Psoas muscle (tissue), 8 donors: ENCODE data around the gene ATP8A2. TPM values are rescaled to one million over a fixed set of nuclear protein-coding genes. Genes with fewer than 3 reads are reported as not detected.
A peak's percentile ranks its signal among the peaks of the same experiment; 100 is the strongest.
"Not testable (repeated sequence)": the region's sequence is repeated elsewhere in the genome, so short reads cannot be mapped to it uniquely, and the experiment has no call there.

Source experiments
- ATAC-seq, 4 donors: fragments of 200-7000 bp; cut with Tn5 transposase; one replicate each; pipeline ENCODE4 v1.9.1; 2020; ENCODE audit warnings: moderate library complexity in 3 of 4, mild to moderate bottlenecking in 2 of 4
- DNase-seq, 2 donors: peaks; one replicate each; pipeline ENCODE4 v3.0.0-alpha.2; 2020
- H3K27ac ChIP-seq: fragments of 200-600 bp; one replicate; pipeline ENCODE4 v1.8.0; 2022
- H3K27me3 ChIP-seq, 3 donors: fragments of 200-600 bp in 1 of 3; one replicate each; pipeline versions ENCODE4 v1.6.1 to v1.8.0; 2013 to 2022; ENCODE audit warnings: low read length in 2 of 3, mild to moderate bottlenecking in 2 of 3, moderate library complexity in 1 of 3; ENCODE audit not compliant: insufficient read depth in 3 of 3
- H3K36me3 ChIP-seq, 2 donors: fragments of 200-600 bp in 1 of 2; one replicate each; pipeline versions ENCODE4 v1.6.1 to v1.8.0; 2013 to 2022; ENCODE audit warnings: low read depth in 1 of 2, mild to moderate bottlenecking in 1 of 2, moderate library complexity in 1 of 2; ENCODE audit not compliant: insufficient read depth in 1 of 2
- H3K4me1 ChIP-seq: fragments of 200-600 bp; one replicate; pipeline ENCODE4 v1.8.0; 2022
- H3K4me3 ChIP-seq: fragments of 200-600 bp; one replicate; pipeline ENCODE4 v1.8.0; 2022; ENCODE audit warnings: mild to moderate bottlenecking
- H3K9me3 ChIP-seq: fragments of 200-600 bp; one replicate; pipeline ENCODE4 v1.8.0; 2022
- CTCF ChIP-seq: fragments of 200-600 bp; IDR thresholded peaks from one replicate; pipeline ENCODE4 v1.8.0; 2022; ENCODE audit warnings: antibody characterized with exemption
- WGBS, 3 donors: extraction: QIAGEN DNeasy Blood & Tissue Kit; methylation state at CpG; one replicate each; pipeline versions ENCODE4 v1.1.6 to v1.1.7; 2013; 5-methylcytosine and 5-hydroxymethylcytosine counted together
- intact Hi-C, 2 donors: fragments of 100-400 bp; cut with DNase I; formaldehyde crosslinking; loops; one replicate each; pipeline versions ENCODE4 v1.11.0 to v1.14.2; 2022
- polyA plus RNA-seq, 3 donors: library from polyadenylated mRNA; stranded (reverse); fragments of 200-250 nt; gene quantifications; one replicate each; pipeline ENCODE4 v1.2.3, GENCODE V29; 2013
- total RNA-seq, 4 donors: library from RNA; stranded (reverse); fragmentation: NEBNext Ultra II Directional in 2 of 4; extraction: Animal tissue kit (Norgen Biotek cat#: 25700) in 2 of 4; gene quantifications; one replicate each; pipeline versions ENCODE4 v1.2.1 to v1.2.4, GENCODE V29; 2021 to 2023
- donor health status: healthy with polysubstance abuse.
- donor health status: DM: no; HTN: no; CAD: no; lungs with moderate emphysema.
- donor health status: Bipolar disorder and iron deficiency.
- donor health status: healthy.
- donor health status: DM: yes; HTN: yes; CAD: no.
- donor health status: DM: no; HTN: no; CAD: no.
- donor health status: DM: no; HTN: no; CAD: no.
- donor health status: DM: yes; HTN: yes; CAD: no.

Gene ATP8A2
- total and polyA plus RNA-seq, 7 donors = 0.02 to 0.22 (median 0.04) TPM; not detected in 2

- no peak overlapping the region for H3K27ac ChIP-seq
- H3K9me3 ChIP-seq = peaks cover 7% of the 10 kb centered on the region
- H3K36me3 ChIP-seq = no peaks in the 10 kb centered on the region
- no peak overlapping the region for H3K4me3 ChIP-seq
- ATAC-seq = no peak
- no peak for TF ChIP-seq CTCF
- WGBS, 3 donors = 18 to 21% (median 19%) methylated on average over 1 of the region's 1 CpG
- intact Hi-C loops = no loop called here
- DNase-seq = no peak
- H3K4me1 ChIP-seq = peaks cover 19% of the 10 kb centered on the region
- H3K27me3 ChIP-seq = no peaks in the 10 kb centered on the region
Measured at GRCh38 chr13:25807562-25807961, 435.8 kb downstream of the ATP8A2 start.

- H3K36me3 ChIP-seq = no peaks in the 10 kb centered on the region
- TF ChIP-seq CTCF = no peak
- DNase-seq = no peak
- no peaks in the 10 kb centered on the region for H3K27me3 ChIP-seq
- ATAC-seq = no peak
- 94 to 97% (median 95%) methylated on average over 3 of the region's 3 CpGs for WGBS, 3 donors
- H3K9me3 ChIP-seq = peaks cover 7% of the 10 kb centered on the region
- intact Hi-C loops = no loop called here
- H3K27ac ChIP-seq = no peak overlapping the region
- H3K4me3 ChIP-seq = no peak overlapping the region
- peaks cover 15% of the 10 kb centered on the region for H3K4me1 ChIP-seq
Measured at GRCh38 chr13:25811506-25811905, 439.7 kb downstream of the ATP8A2 start.

GRCh38 chr13:25816239-25816638, 444.5 kb downstream of the ATP8A2 start:
- TF ChIP-seq CTCF = no peak
- intact Hi-C loops = no loop called here
- no peaks in the 10 kb centered on the region for H3K27me3 ChIP-seq
- no peak overlapping the region for H3K4me3 ChIP-seq
- H3K9me3 ChIP-seq = peaks cover 5% of the 10 kb centered on the region
- H3K27ac ChIP-seq = no peak overlapping the region
- WGBS, 3 donors = 42 to 80% (median 55%) methylated on average over 4 of the region's 4 CpGs
- H3K4me1 ChIP-seq = no peaks in the 10 kb centered on the region
- ATAC-seq (no peak), DNase-seq (no peak)
- H3K36me3 ChIP-seq = no peaks in the 10 kb centered on the region

GRCh38 chr13:25819856-25820530, 448.2 kb downstream of the ATP8A2 start:
- 60 to 77% (median 71%) methylated on average over 10 of the region's 10 CpGs for WGBS, 3 donors
- Histone ChIP-seq H3K4me3 (no peak overlapping the region), H3K27ac (no peak overlapping the region), H3K27me3 (no peaks in the 10 kb centered on the region), H3K9me3 (peaks cover 7% of the 10 kb centered on the region), H3K36me3 (no peaks in the 10 kb centered on the region), H3K4me1 (no peaks in the 10 kb centered on the region)
- DNase-seq (no peak), ATAC-seq (no peak)
- intact Hi-C loops = no loop called here
- no peak for TF ChIP-seq CTCF

GRCh38 chr13:25821776-25822175, 450.0 kb downstream of the ATP8A2 start:
- no peak for DNase-seq
- ATAC-seq = no peak
- intact Hi-C loops = no loop called here

GRCh38 chr13:25827221-25827620, 455.4 kb downstream of the ATP8A2 start:
- H3K4me1 ChIP-seq, H3K36me3 ChIP-seq, intact Hi-C loops, H3K27me3 ChIP-seq, H3K9me3 ChIP-seq, H3K4me3 ChIP-seq, H3K27ac ChIP-seq: not testable (repeated sequence)
- ATAC-seq (peak; percentile 54 to 99 (median 94)), DNase-seq (peak in 1 of 2 donors; percentile 68)
- WGBS, 3 donors = 26 to 50% (median 30%) methylated on average over 9 of the region's 9 CpGs

More at GRCh38 chr13:25821776-25822175, 450.0 kb downstream of the ATP8A2 start:
- Histone ChIP-seq H3K36me3 (no peaks in the 10 kb centered on the region), H3K27me3 (no peaks in the 10 kb centered on the region), H3K4me1 (no peaks in the 10 kb centered on the region), H3K4me3 (no peak overlapping the region), H3K9me3 (peaks cover 7% of the 10 kb centered on the region), H3K27ac (no peak overlapping the region)
- TF ChIP-seq CTCF = no peak
